ENCODE data around the gene LMNTD1.

The LMNTD1 gene

DNA sequence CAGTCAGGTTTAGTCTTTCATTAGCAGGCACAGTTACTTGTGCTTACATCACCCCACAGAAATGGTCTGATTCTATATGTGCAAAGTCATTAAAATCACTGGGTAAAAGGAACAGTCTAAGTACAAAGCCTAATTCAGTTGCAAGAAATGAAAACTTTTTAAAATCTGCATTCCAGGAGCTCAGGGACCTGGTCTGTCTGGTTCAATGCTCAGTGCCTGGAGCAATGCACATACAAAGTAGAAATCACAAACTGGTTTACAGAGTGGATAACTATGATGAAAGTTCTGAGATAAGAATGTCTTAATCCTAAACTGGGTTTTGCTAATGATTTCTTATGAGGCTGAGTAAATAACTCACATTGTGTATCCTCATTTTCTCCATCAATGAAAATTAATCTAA, 28.7 kb downstream of the LMNTD1 start:
- H3K4me1 Mint-ChIP-seq (ENCODE audit: low read depth), result no peaks in the 10 kb centered on the region
- H3K27ac Mint-ChIP-seq, result no peak overlapping the region
- no peaks in the 10 kb centered on the region for H3K9me3 Mint-ChIP-seq
- peaks cover 3% of the 10 kb centered on the region for H3K27me3 Mint-ChIP-seq (ENCODE audit: low read depth)
- no peak overlapping the region for H3K4me3 Mint-ChIP-seq
- no peaks in the 10 kb centered on the region for H3K36me3 Mint-ChIP-seq (ENCODE audit: low read depth)

- Mint-ChIP-seq H3K9me3 (no peaks in the 10 kb centered on the region), H3K4me1 (ENCODE audit: low read depth) (peaks cover 5% of the 10 kb centered on the region), H3K27me3 (ENCODE audit: low read depth) (peaks cover 3% of the 10 kb centered on the region), H3K4me3 (no peak overlapping the region), H3K36me3 (ENCODE audit: low read depth) (no peaks in the 10 kb centered on the region), H3K27ac (no peak overlapping the region)
Observed at GRCh38 chr12:25521625-25522256, 31.3 kb downstream of the LMNTD1 start.

- Mint-ChIP-seq H3K4me1 (ENCODE audit: low read depth) (peaks cover 5% of the 10 kb centered on the region), H3K9me3 (no peaks in the 10 kb centered on the region), H3K36me3 (ENCODE audit: low read depth) (no peaks in the 10 kb centered on the region), H3K27me3 (ENCODE audit: low read depth) (peaks cover 6% of the 10 kb centered on the region), H3K4me3 (no peak overlapping the region), H3K27ac (peak overlapping the region; percentile 13)
Observed at GRCh38 chr12:25518512-25518911, 34.6 kb downstream of the LMNTD1 start.

DNA sequence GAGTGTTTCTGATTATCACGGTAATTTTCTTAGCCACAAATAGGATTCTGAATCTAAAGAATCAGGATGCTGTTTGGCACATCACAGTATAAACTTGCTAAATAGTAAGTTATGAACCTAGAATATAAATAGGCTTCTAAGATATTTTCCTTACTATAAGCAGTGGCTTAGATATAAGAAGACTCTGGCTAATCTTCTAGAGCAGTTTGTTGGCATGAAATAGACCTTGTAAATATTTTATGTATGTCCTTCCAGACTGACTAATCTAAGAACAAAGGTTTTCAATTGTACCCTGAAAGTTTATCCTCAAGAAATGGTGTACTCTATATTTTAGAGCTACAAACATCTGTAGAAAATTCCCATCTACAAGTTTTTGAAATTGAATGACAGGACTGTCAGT, 48.3 kb downstream of the LMNTD1 start:
- no peaks in the 10 kb centered on the region for H3K4me1 Mint-ChIP-seq (ENCODE audit: low read depth)
- H3K4me3 Mint-ChIP-seq, result no peak overlapping the region
- no peaks in the 10 kb centered on the region for H3K27me3 Mint-ChIP-seq (ENCODE audit: low read depth)
- H3K36me3 Mint-ChIP-seq (ENCODE audit: low read depth), result no peaks in the 10 kb centered on the region
- H3K9me3 Mint-ChIP-seq, result no peaks in the 10 kb centered on the region
- no peak overlapping the region for H3K27ac Mint-ChIP-seq

DNA sequence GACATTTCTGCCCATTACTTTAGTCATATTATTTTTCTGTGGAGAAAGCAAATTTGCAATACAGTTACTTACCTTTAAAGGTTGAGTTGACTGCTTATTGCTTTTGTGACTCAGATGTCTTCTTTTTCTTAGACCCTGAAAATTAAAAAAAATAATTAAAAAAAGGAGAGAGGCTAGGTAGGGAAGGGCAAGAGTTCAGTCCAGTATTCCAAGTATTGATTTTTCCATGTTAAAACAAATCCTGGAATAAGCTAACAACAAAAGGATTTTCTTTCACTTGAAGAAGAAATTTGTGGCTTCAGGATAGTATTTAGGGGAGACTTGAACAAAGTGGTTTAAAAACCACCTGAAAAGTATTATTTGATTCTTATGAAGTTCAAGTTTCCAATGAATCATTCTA, 49.4 kb downstream of the LMNTD1 start:
- no peak overlapping the region for H3K4me3 Mint-ChIP-seq
- H3K36me3 Mint-ChIP-seq (ENCODE audit: low read depth), result no peaks in the 10 kb centered on the region
- no peak overlapping the region for H3K27ac Mint-ChIP-seq
- H3K9me3 Mint-ChIP-seq, result no peaks in the 10 kb centered on the region
- H3K27me3 Mint-ChIP-seq (ENCODE audit: low read depth), result no peaks in the 10 kb centered on the region
- no peaks in the 10 kb centered on the region for H3K4me1 Mint-ChIP-seq (ENCODE audit: low read depth)

DNA sequence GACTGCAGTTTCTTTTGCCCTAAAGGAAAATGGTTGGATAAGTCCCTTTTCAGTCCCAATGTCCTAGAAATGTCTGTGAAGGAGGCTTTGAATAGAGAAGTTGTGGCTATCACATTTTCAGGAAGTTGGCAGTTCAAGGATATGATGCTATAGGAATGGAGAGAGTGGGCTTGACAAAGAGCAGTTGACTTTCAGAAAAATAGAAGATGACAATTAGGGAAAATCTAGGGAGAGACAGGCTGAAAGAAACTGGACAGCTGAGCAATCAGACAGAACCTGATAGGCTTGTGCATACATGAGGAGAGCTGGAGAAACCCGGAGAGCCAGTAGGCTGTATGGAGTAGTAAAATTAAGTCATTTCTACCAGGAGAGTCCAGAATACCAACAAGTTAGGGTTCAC, 50.5 kb downstream of the LMNTD1 start:
- Mint-ChIP-seq H3K4me3 (no peak overlapping the region), H3K36me3 (ENCODE audit: low read depth) (no peaks in the 10 kb centered on the region), H3K4me1 (ENCODE audit: low read depth) (no peaks in the 10 kb centered on the region), H3K9me3 (no peaks in the 10 kb centered on the region), H3K27me3 (ENCODE audit: low read depth) (no peaks in the 10 kb centered on the region), H3K27ac (no peak overlapping the region)

DNA sequence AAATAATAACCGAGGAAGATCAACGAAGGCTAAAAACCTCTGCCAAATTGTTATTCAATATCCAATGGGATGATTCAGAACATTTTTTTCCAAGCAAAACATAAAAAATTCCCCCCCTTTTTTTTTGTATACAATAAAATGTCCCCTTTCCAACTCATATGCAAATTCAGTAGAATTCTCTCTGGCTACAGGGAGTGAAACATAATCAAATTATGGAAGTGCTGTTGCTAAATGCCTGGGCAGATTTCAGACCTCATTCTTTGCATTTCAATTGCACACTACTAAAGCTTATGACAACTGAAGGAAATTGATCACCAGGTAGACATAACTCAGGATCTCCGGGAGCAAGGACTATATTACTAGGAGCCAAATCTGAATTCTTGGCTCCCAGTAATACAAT, 51.0 kb downstream of the LMNTD1 start:
- Mint-ChIP-seq H3K4me1 (ENCODE audit: low read depth) (no peaks in the 10 kb centered on the region), H3K27ac (no peak overlapping the region), H3K36me3 (ENCODE audit: low read depth) (no peaks in the 10 kb centered on the region), H3K9me3 (no peaks in the 10 kb centered on the region), H3K27me3 (ENCODE audit: low read depth) (no peaks in the 10 kb centered on the region), H3K4me3 (no peak overlapping the region)

GRCh38 chr12:25501549-25501948, 51.5 kb downstream of the LMNTD1 start:
- H3K27me3 Mint-ChIP-seq (ENCODE audit: low read depth), result no peaks in the 10 kb centered on the region
- no peak overlapping the region for H3K27ac Mint-ChIP-seq
- no peaks in the 10 kb centered on the region for H3K4me1 Mint-ChIP-seq (ENCODE audit: low read depth)
- no peak overlapping the region for H3K4me3 Mint-ChIP-seq
- H3K9me3 Mint-ChIP-seq, result no peaks in the 10 kb centered on the region
- no peaks in the 10 kb centered on the region for H3K36me3 Mint-ChIP-seq (ENCODE audit: low read depth)

DNA sequence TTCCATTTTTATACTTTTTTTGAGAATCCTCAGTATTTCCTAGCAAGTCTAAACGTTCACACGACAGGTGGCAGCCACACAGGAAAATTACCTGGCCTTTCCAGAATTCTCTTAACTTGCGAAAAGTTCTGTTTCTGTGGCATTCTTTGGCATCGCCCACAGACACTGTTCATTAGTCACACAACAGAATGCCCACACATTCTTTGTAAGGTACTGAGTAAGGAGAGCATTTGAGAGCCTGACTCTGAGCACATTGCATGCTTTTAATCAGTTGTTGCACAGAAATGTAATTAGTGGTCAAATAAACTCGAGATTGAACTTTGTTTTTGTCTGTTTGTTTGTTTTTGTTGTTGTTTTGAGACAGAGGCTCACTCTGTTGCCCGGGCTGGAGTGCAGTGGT, 52.4 kb downstream of the LMNTD1 start:
- Mint-ChIP-seq H3K27me3 (ENCODE audit: low read depth) (no peaks in the 10 kb centered on the region), H3K36me3 (ENCODE audit: low read depth) (no peaks in the 10 kb centered on the region), H3K4me1 (ENCODE audit: low read depth) (no peaks in the 10 kb centered on the region), H3K9me3 (no peaks in the 10 kb centered on the region), H3K4me3 (no peak overlapping the region), H3K27ac (no peak overlapping the region)

DNA sequence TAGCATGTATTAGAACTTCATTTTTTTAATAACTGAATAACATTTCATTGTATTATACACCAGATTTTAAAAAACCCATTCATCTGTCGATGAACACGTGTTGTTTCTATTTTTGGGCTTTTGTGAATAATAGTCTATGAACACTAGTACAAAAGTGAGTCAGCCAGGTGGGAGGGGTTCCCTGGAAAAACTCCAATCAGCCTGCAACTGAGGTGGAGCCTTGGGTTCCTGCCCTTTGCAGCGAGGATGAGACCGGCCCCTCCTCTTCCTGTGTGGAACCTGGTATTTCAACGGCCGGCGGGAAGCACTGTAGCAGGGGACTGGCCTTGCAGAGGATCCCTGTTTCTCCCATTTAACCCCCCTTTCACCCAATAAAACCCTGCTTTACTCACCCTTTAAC, 56.1 kb downstream of the LMNTD1 start:
- no peaks in the 10 kb centered on the region for H3K9me3 Mint-ChIP-seq
- H3K27ac Mint-ChIP-seq, result no peak overlapping the region
- no peak overlapping the region for H3K4me3 Mint-ChIP-seq
- H3K36me3 Mint-ChIP-seq (ENCODE audit: low read depth), result no peaks in the 10 kb centered on the region
- peaks cover 5% of the 10 kb centered on the region for H3K27me3 Mint-ChIP-seq (ENCODE audit: low read depth)
- no peaks in the 10 kb centered on the region for H3K4me1 Mint-ChIP-seq (ENCODE audit: low read depth)

DNA sequence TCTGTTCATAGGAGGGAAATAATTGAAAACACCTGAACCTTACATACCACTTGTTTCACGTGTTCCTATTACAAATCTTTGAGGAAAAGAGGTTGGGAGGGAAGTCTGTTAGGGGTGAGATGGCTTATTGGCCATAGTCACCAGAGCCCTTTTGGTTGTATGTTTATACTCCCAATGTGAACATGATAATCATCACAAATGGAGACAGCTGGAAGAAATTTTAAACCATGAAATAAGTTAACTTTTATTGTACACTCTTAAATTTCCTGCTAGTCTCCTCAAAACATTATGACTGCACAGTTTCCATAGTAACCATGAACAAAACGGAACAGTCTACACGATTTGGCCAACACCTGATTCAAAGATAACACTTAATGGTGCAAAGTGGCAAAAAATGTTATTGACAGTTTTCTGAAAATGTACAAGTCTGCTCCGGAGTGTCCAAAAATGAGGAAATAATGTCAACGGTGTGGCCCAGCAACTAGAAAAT, 56.9 kb downstream of the LMNTD1 start:
- Mint-ChIP-seq H3K27me3 (ENCODE audit: low read depth) (peaks cover 5% of the 10 kb centered on the region), H3K27ac (no peak overlapping the region), H3K9me3 (no peaks in the 10 kb centered on the region), H3K4me1 (ENCODE audit: low read depth) (no peaks in the 10 kb centered on the region), H3K4me3 (no peak overlapping the region), H3K36me3 (ENCODE audit: low read depth) (no peaks in the 10 kb centered on the region)

DNA sequence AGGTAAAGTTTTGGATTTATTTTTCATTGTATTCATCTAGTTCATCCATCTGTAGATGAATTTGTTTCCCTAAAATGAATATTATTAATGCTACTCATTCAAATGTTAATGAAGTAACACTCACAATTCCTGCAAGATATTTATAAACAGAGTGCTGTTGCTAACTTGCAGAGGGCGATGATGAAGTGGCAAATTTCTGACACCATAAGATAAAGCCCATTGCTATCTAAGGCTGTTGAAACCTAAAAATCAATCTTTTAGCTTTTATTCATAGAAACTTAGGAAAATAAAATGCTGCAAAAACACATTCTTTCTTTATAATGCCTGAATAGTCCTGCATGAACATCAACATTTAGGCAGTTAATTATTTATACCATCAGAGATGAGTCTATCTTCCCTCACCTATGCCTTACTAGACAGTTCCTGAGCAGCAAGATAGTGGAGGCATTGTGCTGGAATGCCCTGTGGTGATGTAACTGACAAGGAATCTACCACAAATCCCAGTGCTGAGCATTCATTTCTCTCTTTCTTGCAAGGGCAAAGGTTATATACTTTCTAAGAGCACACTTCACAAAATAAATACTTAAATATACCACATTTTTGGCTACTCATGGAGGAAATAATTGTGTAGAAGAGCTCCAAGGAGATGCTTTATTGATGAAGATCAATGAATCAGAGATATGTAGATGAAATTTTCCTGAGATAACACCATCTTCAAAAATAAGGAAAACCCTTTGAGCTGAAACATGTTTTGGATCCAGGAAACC, 57.6 kb downstream of the LMNTD1 start:
- no peak overlapping the region for H3K4me3 Mint-ChIP-seq
- H3K9me3 Mint-ChIP-seq, result no peaks in the 10 kb centered on the region
- no peaks in the 10 kb centered on the region for H3K36me3 Mint-ChIP-seq (ENCODE audit: low read depth)
- H3K27ac Mint-ChIP-seq, result no peak overlapping the region
- peaks cover 5% of the 10 kb centered on the region for H3K27me3 Mint-ChIP-seq (ENCODE audit: low read depth)
- H3K4me1 Mint-ChIP-seq (ENCODE audit: low read depth), result no peaks in the 10 kb centered on the region

DNA sequence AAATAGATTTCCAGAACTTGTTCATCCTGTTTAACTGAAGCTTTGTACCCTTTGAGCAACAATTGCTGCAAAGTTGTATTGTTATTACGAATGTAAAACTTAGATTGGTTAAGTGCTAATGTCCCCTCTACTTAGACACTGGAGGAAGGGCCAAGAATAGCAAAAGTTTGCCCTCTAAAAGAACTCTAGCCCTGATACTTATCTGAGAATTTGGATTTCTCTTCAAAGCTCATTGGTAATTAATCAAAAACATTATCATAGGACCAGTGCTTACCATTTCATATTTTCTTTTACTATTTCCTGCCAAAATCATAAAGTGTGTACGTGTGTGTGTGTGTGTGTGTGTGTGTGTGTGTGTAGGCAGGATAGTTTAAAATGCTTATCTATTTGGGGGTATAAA, 58.2 kb downstream of the LMNTD1 start:
- Mint-ChIP-seq H3K9me3 (no peaks in the 10 kb centered on the region), H3K36me3 (ENCODE audit: low read depth) (no peaks in the 10 kb centered on the region), H3K4me3 (no peak overlapping the region), H3K4me1 (ENCODE audit: low read depth) (peaks cover 1% of the 10 kb centered on the region), H3K27ac (no peak overlapping the region), H3K27me3 (ENCODE audit: low read depth) (peaks cover 5% of the 10 kb centered on the region)

DNA sequence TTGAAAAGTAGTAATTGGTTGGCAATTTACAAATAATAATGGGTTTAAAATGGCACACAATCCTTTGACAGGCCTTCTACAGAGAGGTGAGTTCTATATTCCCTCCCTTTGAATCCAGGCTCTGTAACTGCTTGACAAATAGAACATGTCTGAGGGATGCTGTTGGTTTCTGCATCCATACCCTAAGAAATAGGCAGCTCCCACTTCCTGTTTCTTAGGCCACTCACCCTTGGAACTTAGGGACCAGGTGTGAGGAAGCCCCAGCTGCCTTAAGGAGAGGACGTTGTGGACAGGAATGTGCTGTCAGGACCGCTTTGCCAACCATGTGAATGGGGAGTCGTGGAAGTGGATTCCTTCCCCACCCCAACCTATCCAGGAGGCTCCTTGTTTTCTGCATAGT, 59.4 kb downstream of the LMNTD1 start:
- Mint-ChIP-seq H3K27ac (no peak overlapping the region), H3K36me3 (ENCODE audit: low read depth) (no peaks in the 10 kb centered on the region), H3K27me3 (ENCODE audit: low read depth) (peaks cover 5% of the 10 kb centered on the region), H3K4me1 (ENCODE audit: low read depth) (peaks cover 2% of the 10 kb centered on the region), H3K4me3 (no peak overlapping the region), H3K9me3 (no peaks in the 10 kb centered on the region)

Measured in T-helper 1 cell treated with Interleukin-12 subunit alpha and Interleukin-12 subunit beta and Interleukin-4 antibody, amounts not matched to agents 30 μg/mL and 1 μg/mL, for 36 hours (primary cell).